Neural progenitor cell (in vitro differentiated cells): ENCODE results near the gene CIC. TPM values are rescaled to one million over a fixed set of nuclear protein-coding genes. Genes with fewer than 3 reads are reported as not detected.
A peak's percentile ranks its signal among the peaks of the same experiment; 100 is the strongest.
"Not testable (repeated sequence)": the region's sequence is repeated elsewhere in the genome, so short reads cannot be mapped to it uniquely, and the experiment has no call there.

ENCODE experiments used
- DNase-seq: peaks from one replicate; pipeline ENCODE4 v3.0.0-alpha.2; 2016; ENCODE audit warnings: low spot score
- H2AFZ ChIP-seq: fragments of 200-600 bp; sonication (generic); replicated peaks from 2 replicates; pipeline ENCODE4 v1.6.1; 2016; ENCODE audit warnings: antibody characterized with exemption
- H3F3A ChIP-seq: fragments of 200-600 bp; sonication (generic); 2 replicates; pipeline ENCODE4 v1.6.1; 2016; ENCODE audit warnings: antibody characterized with exemption, low read depth
- H3K27ac ChIP-seq: fragments of 200-600 bp; sonication (generic); 2 replicates; pipeline ENCODE4 v1.5.1; 2016; ENCODE audit warnings: mild to moderate bottlenecking
- H3K27me3 ChIP-seq: fragments of 200-600 bp; sonication (generic); 2 replicates; pipeline ENCODE4 v1.6.1; 2016; ENCODE audit warnings: mild to moderate bottlenecking, moderate library complexity
- H3K36me3 ChIP-seq: fragments of 200-600 bp; sonication (generic); 2 replicates; pipeline ENCODE4 v1.5.1; 2016
- H3K4me1 ChIP-seq: fragments of 200-600 bp; sonication (generic); 2 replicates; pipeline ENCODE4 v1.6.1; 2016; ENCODE audit warnings: mixed run types
- H3K4me2 ChIP-seq: fragments of 200-600 bp; sonication (generic); 2 replicates; pipeline ENCODE4 v1.6.1; 2016
- H3K4me3 ChIP-seq: fragments of 200-600 bp; sonication (generic); 2 replicates; pipeline ENCODE4 v1.5.1; 2016
- H3K79me2 ChIP-seq: fragments of 200-600 bp; sonication (generic); 2 replicates; pipeline ENCODE4 v1.6.1; 2016; ENCODE audit warnings: low read depth
- H3K9ac ChIP-seq: fragments of 200-600 bp; sonication (generic); 2 replicates; pipeline ENCODE4 v1.6.1; 2016
- H3K9me3 ChIP-seq: fragments of 200-600 bp; sonication (generic); 2 replicates; pipeline ENCODE4 v1.5.1; 2016; ENCODE audit warnings: low read depth
- H4K20me1 ChIP-seq: fragments of 200-600 bp; sonication (generic); 2 replicates; pipeline ENCODE4 v1.6.1; 2016; ENCODE audit warnings: low read depth
- H3K27ac Mint-ChIP-seq: 3 replicates; pipeline ENCODE4 v1.8.0; 2021; ENCODE audit warnings: mixed read lengths
- H3K27me3 Mint-ChIP-seq: 2 replicates; pipeline ENCODE4 v1.8.0; 2022; ENCODE audit warnings: low read depth, mild to moderate bottlenecking, inconsistent platforms, moderate library complexity, mixed read lengths; ENCODE audit not compliant: insufficient read depth
- H3K36me3 Mint-ChIP-seq: 3 replicates; pipeline ENCODE4 v1.8.0; 2021; ENCODE audit warnings: mixed read lengths
- H3K4me1 Mint-ChIP-seq: 3 replicates; pipeline ENCODE4 v1.8.0; 2021; ENCODE audit warnings: mixed read lengths
- H3K4me3 Mint-ChIP-seq: 3 replicates; pipeline ENCODE4 v1.8.0; 2021; ENCODE audit warnings: mild to moderate bottlenecking, moderate library complexity, mixed read lengths
- H3K9me3 Mint-ChIP-seq: 3 replicates; pipeline ENCODE4 v1.8.0; 2020; ENCODE audit warnings: mixed read lengths
- EZH2 ChIP-seq: fragments of 200-600 bp; sonication (generic); IDR thresholded peaks from 2 replicates; pipeline ENCODE4 v1.6.1; 2017; ENCODE audit warnings: antibody characterized with exemption, mild to moderate bottlenecking, moderate library complexity
- EZH2phosphoT487 ChIP-seq: fragments of 200-600 bp; sonication (generic); IDR thresholded peaks from 2 replicates; pipeline ENCODE4 v1.6.1; 2017; ENCODE audit warnings: antibody characterized with exemption
- total RNA-seq: library from RNA; depleted of rRNA; stranded (reverse); fragments of >200 nt; gene quantifications from 2 replicates; pipeline ENCODE4 v1.2.3, GENCODE V29; 2015; ENCODE audit warnings: low replicate concordance
- TF ChIP-seq, protein P1 (sequence below): fragments of 200-600 bp; sonication (generic); IDR thresholded peaks from 2 replicates; pipeline ENCODE4 v1.5.1; 2017; ENCODE audit warnings: antibody characterized with exemption, mild to moderate bottlenecking

Gene CIC
- total RNA-seq, 1 donor from 2014 or later: 5.2 TPM

DNA sequence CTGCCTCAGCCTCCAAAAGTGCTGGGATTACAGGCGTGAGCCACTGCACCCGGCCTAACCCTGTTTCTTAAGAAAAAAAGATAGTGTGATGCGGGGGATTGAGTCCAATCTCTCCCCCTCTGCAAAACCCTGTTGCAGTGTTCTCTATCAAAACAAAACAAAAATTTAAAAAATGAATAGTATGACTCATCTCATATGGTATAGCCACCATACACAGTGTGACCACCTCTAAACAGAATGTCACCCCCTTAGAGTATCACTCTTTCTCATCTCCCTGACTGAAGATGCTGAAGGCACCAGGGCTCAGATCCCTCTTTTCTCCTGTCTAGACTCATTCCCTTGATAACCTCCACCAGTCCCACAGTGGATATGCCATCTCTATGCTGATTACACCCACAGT is 7.3 kb upstream of the CIC start:
- Histone ChIP-seq H3K4me1 (peaks cover 9% of the 10 kb centered on the region), H3K27me3 (no peaks in the 10 kb centered on the region), H2AFZ (no peak overlapping the region), H3K4me2 (no peak overlapping the region), H3K9ac (no peak overlapping the region), H3K27ac (no peak overlapping the region), H3K4me3 (no peak overlapping the region), H4K20me1 (no peaks in the 10 kb centered on the region), H3K36me3 (no peaks in the 10 kb centered on the region), H3K79me2 (no peaks in the 10 kb centered on the region), H3K9me3 (no peaks in the 10 kb centered on the region), H3F3A (peaks cover 15% of the 10 kb centered on the region)
- DNase-seq: no peak
- peaks cover 8% of the 10 kb centered on the region for H3K4me1 Mint-ChIP-seq
- H3K4me3 Mint-ChIP-seq: peak overlapping the region; percentile 44
- H3K9me3 Mint-ChIP-seq: no peaks in the 10 kb centered on the region
- H3K27ac Mint-ChIP-seq: peak overlapping the region; percentile 64
- no peaks in the 10 kb centered on the region for H3K36me3 Mint-ChIP-seq
- peaks cover 10% of the 10 kb centered on the region for H3K27me3 Mint-ChIP-seq
- TF ChIP-seq EZH2 (no peak), EZH2phosphoT487 (no peak)
- TF ChIP-seq, protein P1, sequence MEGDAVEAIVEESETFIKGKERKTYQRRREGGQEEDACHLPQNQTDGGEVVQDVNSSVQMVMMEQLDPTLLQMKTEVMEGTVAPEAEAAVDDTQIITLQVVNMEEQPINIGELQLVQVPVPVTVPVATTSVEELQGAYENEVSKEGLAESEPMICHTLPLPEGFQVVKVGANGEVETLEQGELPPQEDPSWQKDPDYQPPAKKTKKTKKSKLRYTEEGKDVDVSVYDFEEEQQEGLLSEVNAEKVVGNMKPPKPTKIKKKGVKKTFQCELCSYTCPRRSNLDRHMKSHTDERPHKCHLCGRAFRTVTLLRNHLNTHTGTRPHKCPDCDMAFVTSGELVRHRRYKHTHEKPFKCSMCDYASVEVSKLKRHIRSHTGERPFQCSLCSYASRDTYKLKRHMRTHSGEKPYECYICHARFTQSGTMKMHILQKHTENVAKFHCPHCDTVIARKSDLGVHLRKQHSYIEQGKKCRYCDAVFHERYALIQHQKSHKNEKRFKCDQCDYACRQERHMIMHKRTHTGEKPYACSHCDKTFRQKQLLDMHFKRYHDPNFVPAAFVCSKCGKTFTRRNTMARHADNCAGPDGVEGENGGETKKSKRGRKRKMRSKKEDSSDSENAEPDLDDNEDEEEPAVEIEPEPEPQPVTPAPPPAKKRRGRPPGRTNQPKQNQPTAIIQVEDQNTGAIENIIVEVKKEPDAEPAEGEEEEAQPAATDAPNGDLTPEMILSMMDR: no peak

- not testable (repeated sequence) for H3F3A ChIP-seq, H3K36me3 Mint-ChIP-seq, H3K9me3 ChIP-seq, H3K4me1 ChIP-seq, H4K20me1 ChIP-seq, H3K36me3 ChIP-seq, H3K27me3 Mint-ChIP-seq, H3K27ac ChIP-seq, H3K27me3 ChIP-seq, H3K4me2 ChIP-seq, H3K9ac ChIP-seq, DNase-seq, H3K9me3 Mint-ChIP-seq, H2AFZ ChIP-seq, H3K4me3 ChIP-seq
- Mint-ChIP-seq H3K4me1 (peaks cover 27% of the 10 kb centered on the region), H3K4me3 (peak overlapping the region; percentile 41), H3K27ac (peak overlapping the region; percentile 13)
- H3K79me2 ChIP-seq: peaks cover 11% of the 10 kb centered on the region
Observed at GRCh38 chr19:42266105-42266504, 2.9 kb upstream of the CIC start.

DNA sequence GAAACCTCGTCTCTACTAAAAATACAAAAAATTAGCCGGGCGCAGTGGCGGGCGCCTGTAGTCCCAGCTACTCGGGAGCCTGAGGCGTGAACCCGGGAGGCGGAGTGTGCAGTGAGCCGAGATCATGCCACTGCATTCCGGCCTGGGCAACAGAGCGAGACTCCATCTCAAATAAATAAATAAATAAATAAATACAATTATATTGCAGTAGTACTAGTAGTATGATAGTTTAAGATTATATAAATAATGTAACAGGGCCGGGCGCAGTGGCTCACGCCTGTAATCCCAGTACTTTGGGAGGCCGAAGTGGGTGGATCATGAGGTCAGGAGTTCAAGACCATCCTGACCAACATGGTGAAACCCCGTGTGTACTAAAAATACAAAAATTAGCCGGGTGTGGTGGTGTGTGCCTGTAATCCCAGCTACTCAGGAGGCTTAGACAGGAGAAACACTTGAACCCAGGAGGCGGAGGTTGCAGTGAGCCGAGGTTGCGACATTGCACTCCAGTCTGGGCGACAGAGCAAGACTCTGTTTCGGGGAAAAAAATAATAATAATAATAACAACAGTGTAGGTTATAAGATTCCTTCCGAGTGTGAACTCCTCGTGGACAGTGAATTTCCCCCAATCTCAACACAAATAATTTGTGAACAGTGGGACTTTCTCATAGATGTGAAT is 2.0 kb upstream of the CIC start:
- H4K20me1 ChIP-seq, H3K27ac ChIP-seq, H3K36me3 Mint-ChIP-seq, H3F3A ChIP-seq, H3K9me3 ChIP-seq, H3K27ac Mint-ChIP-seq, H2AFZ ChIP-seq, DNase-seq, H3K4me3 ChIP-seq, H3K27me3 Mint-ChIP-seq, H3K9ac ChIP-seq, H3K4me3 Mint-ChIP-seq, H3K27me3 ChIP-seq, H3K9me3 Mint-ChIP-seq, H3K36me3 ChIP-seq, H3K4me1 ChIP-seq: not testable (repeated sequence)
- peaks cover 31% of the 10 kb centered on the region for H3K4me1 Mint-ChIP-seq
- H3K79me2 ChIP-seq: peaks cover 11% of the 10 kb centered on the region
- peak overlapping the region; percentile 77 for H3K4me2 ChIP-seq

DNA sequence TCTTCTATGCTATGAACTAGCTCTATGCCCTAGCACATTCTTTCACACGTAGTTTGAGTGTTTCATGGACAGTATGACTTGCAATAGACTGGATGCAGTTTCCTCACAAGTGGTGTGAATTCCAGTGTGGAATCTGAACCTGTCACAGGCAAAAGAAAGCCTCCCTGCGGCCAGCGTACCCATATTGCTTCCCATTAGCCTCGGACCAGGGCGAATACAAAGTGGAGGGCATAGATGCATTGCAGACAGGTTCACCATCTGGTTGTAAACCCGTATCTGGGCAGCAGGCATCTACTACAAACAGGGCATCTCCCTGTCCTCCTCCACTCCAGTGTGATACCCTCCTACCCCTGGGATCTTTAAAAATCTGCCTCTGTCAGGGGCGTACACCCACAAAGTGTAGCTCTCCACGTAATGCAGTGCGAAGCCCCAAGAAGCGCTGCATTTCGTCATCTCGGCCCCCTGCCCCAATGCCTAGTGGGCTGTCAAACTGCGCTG is 1.4 kb upstream of the CIC start:
- Histone ChIP-seq H3K9ac (peak overlapping the region; percentile 14), H3K4me1 (peaks cover 8% of the 10 kb centered on the region), H3K9me3 (no peaks in the 10 kb centered on the region), H3K79me2 (peaks cover 11% of the 10 kb centered on the region), H3K27me3 (no peaks in the 10 kb centered on the region), H3F3A (peaks cover 5% of the 10 kb centered on the region), H3K4me3 (peak overlapping the region; percentile 91), H4K20me1 (no peaks in the 10 kb centered on the region), H3K27ac (no peak overlapping the region), H2AFZ (peak overlapping the region; percentile 66), H3K4me2 (peak overlapping the region; percentile 77), H3K36me3 (no peaks in the 10 kb centered on the region)
- Mint-ChIP-seq H3K27ac (no peak overlapping the region), H3K36me3 (no peaks in the 10 kb centered on the region), H3K9me3 (no peaks in the 10 kb centered on the region), H3K4me1 (peaks cover 31% of the 10 kb centered on the region), H3K27me3 (peaks cover 5% of the 10 kb centered on the region), H3K4me3 (no peak overlapping the region)
- no peak for DNase-seq
- TF ChIP-seq EZH2 (no peak), EZH2phosphoT487 (no peak)
- TF ChIP-seq, protein P1: no peak
